DND-41 (cell line): ENCODE results near the gene KCNJ16.

Source experiments
- ATAC-seq: fragments of 200-7000 bp; cut with Tn5 transposase; 3 replicates; pipeline ENCODE4 v1.9.1; 2021; ENCODE audit warnings: low read depth; ENCODE audit not compliant: insufficient read depth
- DNase-seq: peaks from one replicate; pipeline ENCODE4 v3.0.0-alpha.2; 2020
- H2AFZ ChIP-seq: 2 replicates; pipeline ENCODE4 v1.6.0; 2012; ENCODE audit warnings: low read depth, low read length
- H3K27ac ChIP-seq: 2 replicates; pipeline ENCODE4 v1.5.1; 2012; ENCODE audit warnings: low read length, inconsistent platforms
- H3K27me3 ChIP-seq: fragments of 200-600 bp; sonication (generic); 2 replicates; pipeline ENCODE4 v1.6.0; 2012; ENCODE audit warnings: low read length, mild to moderate bottlenecking, inconsistent platforms; ENCODE audit not compliant: insufficient read depth, poor library complexity
- H3K36me3 ChIP-seq: 2 replicates; pipeline ENCODE4 v1.5.1; 2012; ENCODE audit warnings: low read length, inconsistent platforms; ENCODE audit not compliant: insufficient read depth
- H3K4me1 ChIP-seq: 2 replicates; pipeline ENCODE4 v1.5.1; 2012; ENCODE audit warnings: mild to moderate bottlenecking, low read length; ENCODE audit not compliant: insufficient read depth
- H3K4me2 ChIP-seq: 2 replicates; pipeline ENCODE4 v1.6.0; 2012; ENCODE audit warnings: mild to moderate bottlenecking, moderate library complexity, low read length, inconsistent platforms; ENCODE audit not compliant: insufficient read depth
- H3K4me3 ChIP-seq, 2 experiments: fragments of 200-600 bp in 1 of 2; shearing (Covaris generic) in 1 of 2; 2 replicates each; pipeline ENCODE4 v1.5.1; 2012 to 2016; ENCODE audit warnings: inconsistent platforms in 2 of 2, low read length in 2 of 2, mild to moderate bottlenecking in 2 of 2, low read depth in 1 of 2, moderate library complexity in 1 of 2
- H3K79me2 ChIP-seq: 2 replicates; pipeline ENCODE4 v1.6.0; 2012; ENCODE audit warnings: low read length, inconsistent platforms; ENCODE audit not compliant: insufficient read depth
- H3K9ac ChIP-seq: 2 replicates; pipeline ENCODE4 v1.6.0; 2012; ENCODE audit warnings: low read depth, mild to moderate bottlenecking, inconsistent platforms, low read length, moderate library complexity
- H3K9me3 ChIP-seq: 2 replicates; pipeline ENCODE4 v1.5.1; 2012; ENCODE audit warnings: low read length, moderate library complexity, mild to moderate bottlenecking, inconsistent platforms; ENCODE audit not compliant: insufficient read depth, severe bottlenecking
- H4K20me1 ChIP-seq: 2 replicates; pipeline ENCODE4 v1.6.0; 2012; ENCODE audit warnings: low read length; ENCODE audit not compliant: insufficient read depth
- EZH2 ChIP-seq: IDR thresholded peaks from 3 replicates; pipeline ENCODE4 v1.6.1; 2012; ENCODE audit warnings: borderline replicate concordance, low read depth, mild to moderate bottlenecking, moderate library complexity, low read length, inconsistent platforms; ENCODE audit not compliant: severe bottlenecking
- TF ChIP-seq, protein P1 (sequence below): IDR thresholded peaks from 2 replicates; pipeline ENCODE4 v1.5.1; 2012; ENCODE audit warnings: borderline replicate concordance, low read length, moderate library complexity, mild to moderate bottlenecking; ENCODE audit not compliant: poor library complexity, severe bottlenecking; ENCODE audit errors: extremely low read depth

KCNJ16 gene

DNA sequence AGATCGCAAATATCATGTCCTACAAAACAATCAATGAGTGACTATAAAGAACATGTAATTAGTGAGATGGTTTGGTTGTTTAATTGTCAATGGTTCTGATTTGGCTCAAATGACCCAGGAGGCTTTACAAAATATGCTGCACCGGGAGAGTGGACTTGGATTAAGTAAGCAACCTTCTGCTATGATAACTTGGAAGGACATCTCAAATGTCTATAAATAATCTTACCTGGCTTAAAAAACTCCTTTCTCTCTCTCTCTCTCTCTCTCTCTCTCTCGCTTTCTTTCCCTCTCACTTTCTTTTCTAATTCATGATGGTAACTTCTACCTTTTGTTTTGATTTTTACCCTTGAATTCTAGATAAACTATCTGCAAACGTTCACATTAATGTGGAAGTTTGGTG is 108.5 kb downstream of the KCNJ16 start:
- Histone ChIP-seq H2AFZ (no peak overlapping the region), H3K4me2 (no peak overlapping the region), H3K27me3 (no peaks in the 10 kb centered on the region), H3K79me2 (no peaks in the 10 kb centered on the region), H3K4me1 (no peaks in the 10 kb centered on the region), H3K36me3 (no peaks in the 10 kb centered on the region), H3K27ac (no peak overlapping the region), H3K9me3 (no peaks in the 10 kb centered on the region), H3K4me3 (no peak overlapping the region), H3K9ac (no peak overlapping the region), H4K20me1 (no peaks in the 10 kb centered on the region)
- ATAC-seq (no peak), DNase-seq (no peak)
- no peak for TF ChIP-seq EZH2
- TF ChIP-seq, protein P1, sequence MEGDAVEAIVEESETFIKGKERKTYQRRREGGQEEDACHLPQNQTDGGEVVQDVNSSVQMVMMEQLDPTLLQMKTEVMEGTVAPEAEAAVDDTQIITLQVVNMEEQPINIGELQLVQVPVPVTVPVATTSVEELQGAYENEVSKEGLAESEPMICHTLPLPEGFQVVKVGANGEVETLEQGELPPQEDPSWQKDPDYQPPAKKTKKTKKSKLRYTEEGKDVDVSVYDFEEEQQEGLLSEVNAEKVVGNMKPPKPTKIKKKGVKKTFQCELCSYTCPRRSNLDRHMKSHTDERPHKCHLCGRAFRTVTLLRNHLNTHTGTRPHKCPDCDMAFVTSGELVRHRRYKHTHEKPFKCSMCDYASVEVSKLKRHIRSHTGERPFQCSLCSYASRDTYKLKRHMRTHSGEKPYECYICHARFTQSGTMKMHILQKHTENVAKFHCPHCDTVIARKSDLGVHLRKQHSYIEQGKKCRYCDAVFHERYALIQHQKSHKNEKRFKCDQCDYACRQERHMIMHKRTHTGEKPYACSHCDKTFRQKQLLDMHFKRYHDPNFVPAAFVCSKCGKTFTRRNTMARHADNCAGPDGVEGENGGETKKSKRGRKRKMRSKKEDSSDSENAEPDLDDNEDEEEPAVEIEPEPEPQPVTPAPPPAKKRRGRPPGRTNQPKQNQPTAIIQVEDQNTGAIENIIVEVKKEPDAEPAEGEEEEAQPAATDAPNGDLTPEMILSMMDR = no peak

GRCh38 chr17:70184207-70184606 is 109.2 kb downstream of the KCNJ16 start:
- Histone ChIP-seq H3K79me2 (no peaks in the 10 kb centered on the region), H3K9me3 (no peaks in the 10 kb centered on the region), H3K4me2 (no peak overlapping the region), H3K27me3 (no peaks in the 10 kb centered on the region), H2AFZ (no peak overlapping the region), H3K4me1 (no peaks in the 10 kb centered on the region), H3K27ac (no peak overlapping the region), H3K9ac (no peak overlapping the region), H3K4me3 (no peak overlapping the region), H4K20me1 (no peaks in the 10 kb centered on the region), H3K36me3 (no peaks in the 10 kb centered on the region)
- no peak for ATAC-seq
- TF ChIP-seq, protein P1 = no peak
- no peak for TF ChIP-seq EZH2
- no peak for DNase-seq

GRCh38 chr17:70184770-70185169 is 109.7 kb downstream of the KCNJ16 start:
- H3K4me3 ChIP-seq = no peak overlapping the region
- H2AFZ ChIP-seq = no peak overlapping the region
- no peak for TF ChIP-seq EZH2
- TF ChIP-seq, protein P1 = no peak
- H3K4me2 ChIP-seq = no peak overlapping the region
- DNase-seq (no peak), ATAC-seq (no peak)
- H3K4me1 ChIP-seq = no peaks in the 10 kb centered on the region
- H4K20me1 ChIP-seq = no peaks in the 10 kb centered on the region
- H3K27ac ChIP-seq = no peak overlapping the region
- no peaks in the 10 kb centered on the region for H3K36me3 ChIP-seq
- H3K79me2 ChIP-seq = no peaks in the 10 kb centered on the region
- no peaks in the 10 kb centered on the region for H3K27me3 ChIP-seq
- H3K9ac ChIP-seq = no peak overlapping the region
- H3K9me3 ChIP-seq = no peaks in the 10 kb centered on the region
